CD4-positive, alpha-beta T cell treated with Interleukin-21 for 1 hour (primary cell): Measurements from ENCODE around the gene KRT40.

Source experiments
- DNase-seq: peaks from one replicate; pipeline ENCODE4 v3.0.0-alpha.2; 2020

KRT40 gene

GRCh38 chr17:40995116-40995515 is 11.0 kb upstream of the KRT40 start:
- no peak for DNase-seq

GRCh38 chr17:40993839-40994238 is 9.7 kb upstream of the KRT40 start, which contains the start of gene KRTAP3-3:
TSS of gene KRTAP3-3 (minus strand) at chr17:40994164. CDS start at chr17:40994097, 67 bp downstream.
- DNase-seq, result no peak

DNA sequence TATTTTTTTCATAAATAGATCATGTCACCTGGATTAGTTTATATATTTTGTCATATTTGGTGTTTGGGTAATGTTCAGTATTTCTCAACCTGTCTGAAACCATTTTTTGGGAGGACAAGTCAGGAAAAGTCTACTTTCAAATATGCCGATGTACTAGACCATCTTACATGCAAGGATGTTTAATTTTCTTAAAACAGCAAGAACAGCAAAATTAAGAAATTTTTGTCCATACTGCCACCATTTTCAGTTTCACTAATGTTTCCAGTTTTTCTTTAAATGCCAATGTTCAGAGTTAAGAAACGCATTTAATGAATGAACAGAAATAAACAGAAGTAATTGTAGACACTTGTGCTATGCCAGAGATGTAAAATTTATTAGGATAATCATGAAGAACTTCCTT is 9.0 kb upstream of the KRT40 start:
- DNase-seq, result no peak

DNA sequence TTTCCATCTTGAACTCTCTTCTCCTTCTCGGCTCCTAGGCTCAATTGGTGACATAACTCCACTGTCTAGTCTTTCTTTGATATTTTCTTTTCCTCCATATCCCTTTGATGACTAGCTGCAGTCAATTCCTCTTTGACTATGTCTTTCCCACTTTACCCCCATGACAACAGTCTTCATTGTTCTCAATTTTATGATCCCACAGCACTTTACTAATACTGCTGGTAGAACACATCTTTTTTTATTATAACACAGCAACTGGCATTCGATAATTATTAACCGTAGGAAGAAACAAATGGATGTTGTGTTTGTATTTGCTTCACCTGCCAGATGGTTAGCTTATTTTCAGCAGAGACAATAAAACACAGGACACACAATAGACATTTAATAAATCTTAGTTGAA is 8.5 kb upstream of the KRT40 start:
- no peak for DNase-seq

DNA sequence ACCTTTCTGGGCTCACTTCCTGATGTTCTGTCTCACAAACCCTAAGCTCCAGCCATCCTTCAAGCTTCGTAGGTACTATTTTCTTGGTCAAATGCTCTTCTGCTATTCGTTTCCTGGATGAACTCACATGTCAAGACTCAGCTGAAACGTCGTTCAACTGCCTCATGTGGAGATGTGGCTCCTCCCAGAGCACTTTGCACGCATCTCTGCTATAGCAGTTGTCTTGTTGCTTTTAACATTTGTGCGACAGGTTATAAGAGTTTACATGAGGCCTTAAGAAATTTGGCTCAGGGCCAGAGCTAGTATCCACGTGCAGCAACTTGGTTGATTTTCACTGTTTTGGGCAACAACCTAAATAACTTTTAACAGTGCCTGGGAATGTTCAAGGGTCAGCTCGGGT is 2.8 kb upstream of the KRT40 start:
- DNase-seq, result no peak

GRCh38 chr17:40981115-40981514 is 3.0 kb downstream of the KRT40 start:
- DNase-seq, result no peak

DNA sequence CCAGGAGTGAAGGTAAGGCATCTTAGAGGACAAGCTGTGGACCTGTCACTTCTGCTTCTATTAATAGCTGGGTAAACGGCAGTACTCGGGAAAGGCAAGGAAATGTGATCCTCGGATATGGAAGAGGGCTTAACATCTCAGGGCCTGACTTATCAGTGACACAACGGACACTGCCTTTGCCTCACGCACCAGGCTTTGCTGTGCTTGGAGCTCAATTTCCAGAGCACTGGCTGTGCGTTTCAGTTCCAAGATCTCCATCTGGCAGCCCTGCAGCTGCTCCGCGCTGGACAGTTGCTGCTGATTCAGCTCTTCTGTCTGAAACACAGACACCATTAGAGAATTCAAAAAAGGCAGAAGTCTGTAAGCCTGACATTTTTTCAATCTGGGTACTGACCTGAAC is 3.5 kb downstream of the KRT40 start:
- DNase-seq, result no peak

DNA sequence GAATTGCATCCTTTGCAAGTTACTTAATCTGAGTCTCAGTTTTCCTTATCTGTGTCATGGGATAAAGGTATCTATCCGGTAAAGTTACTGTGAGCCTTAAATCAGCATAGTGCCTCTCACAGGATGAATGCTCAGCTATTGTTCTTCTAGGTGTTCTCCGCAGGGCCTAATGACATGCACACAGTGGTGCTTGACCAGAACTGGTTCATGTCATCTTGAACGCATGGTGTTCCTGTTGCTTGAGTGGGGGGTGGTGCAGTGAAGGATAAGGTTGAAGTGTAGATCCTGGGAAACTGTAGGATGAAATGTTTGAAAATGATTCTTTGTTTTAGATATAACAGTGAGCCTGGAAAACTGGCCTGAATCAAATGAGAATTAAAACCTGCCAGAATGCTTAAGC is 4.0 kb downstream of the KRT40 start:
- no peak for DNase-seq

DNA sequence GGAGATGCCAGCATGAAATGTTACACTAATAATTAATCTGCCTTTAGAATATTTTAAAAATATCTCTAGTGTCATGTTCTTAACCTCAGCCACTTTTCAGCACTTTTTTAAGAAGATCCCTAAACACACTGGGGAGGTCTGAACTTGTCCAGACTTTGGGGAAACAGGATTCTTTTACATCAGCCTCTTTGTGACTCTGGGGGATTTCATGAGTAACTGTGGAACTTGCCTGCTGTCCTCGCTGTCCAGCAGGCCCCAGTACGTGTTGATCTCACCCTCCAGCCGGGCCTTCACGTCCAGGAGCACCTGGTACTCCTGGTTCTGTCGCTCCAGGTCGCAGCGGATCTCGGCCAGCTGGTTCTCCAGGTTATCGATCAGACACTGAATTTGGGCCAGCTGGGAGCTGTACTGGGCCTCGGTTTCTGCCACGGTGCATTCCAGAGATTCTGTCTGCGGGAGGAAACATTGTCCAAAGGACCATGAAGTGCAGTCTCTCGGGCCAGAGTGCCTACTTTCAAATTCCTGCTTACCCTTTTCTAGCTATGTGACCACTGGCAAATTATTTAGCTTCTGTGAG is 5.5 kb downstream of the KRT40 start:
- DNase-seq, result no peak

DNA sequence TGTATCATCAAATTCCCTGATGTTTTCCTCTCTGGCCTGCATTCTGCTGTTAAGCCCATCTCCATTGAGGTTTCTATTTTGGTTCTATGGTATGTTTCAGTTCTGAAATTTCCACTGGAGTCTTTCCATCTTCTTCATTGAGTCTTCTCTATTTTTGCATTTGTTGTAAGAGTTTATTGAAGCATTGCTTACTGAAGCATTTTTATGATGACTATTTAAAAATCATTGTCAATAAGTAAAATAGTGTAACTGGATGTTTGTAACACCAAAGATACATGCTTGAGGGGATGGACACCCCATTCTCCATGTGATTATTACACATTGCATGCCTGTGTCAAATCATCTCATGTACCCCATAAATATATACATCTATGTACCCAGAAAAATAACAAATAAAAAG is 8.6 kb downstream of the KRT40 start:
- no peak for DNase-seq

- no peak for DNase-seq
These were observed 9.8 kb downstream of the KRT40 start for GRCh38 chr17:40974366-40974765.

DNA sequence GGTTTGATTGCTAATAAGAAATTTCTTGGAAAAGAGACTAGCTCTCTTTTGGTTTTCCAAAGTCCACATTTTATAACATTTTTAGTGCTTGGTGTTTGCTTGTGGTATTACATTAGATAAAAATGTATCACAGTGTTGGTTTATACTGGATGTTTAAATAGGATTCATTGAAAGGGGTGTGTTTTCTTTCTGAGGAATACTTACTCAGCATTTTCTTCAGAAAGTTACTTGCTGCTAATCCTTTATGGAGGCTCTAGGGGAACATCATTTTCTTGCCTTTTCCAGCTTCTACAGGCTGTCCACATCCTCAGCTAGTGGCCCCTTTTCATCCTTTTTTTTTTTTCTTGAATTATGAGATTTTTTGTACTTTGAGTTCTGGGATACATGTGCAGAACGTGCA is 16.5 kb downstream of the KRT40 start:
- DNase-seq, result no peak

DNA sequence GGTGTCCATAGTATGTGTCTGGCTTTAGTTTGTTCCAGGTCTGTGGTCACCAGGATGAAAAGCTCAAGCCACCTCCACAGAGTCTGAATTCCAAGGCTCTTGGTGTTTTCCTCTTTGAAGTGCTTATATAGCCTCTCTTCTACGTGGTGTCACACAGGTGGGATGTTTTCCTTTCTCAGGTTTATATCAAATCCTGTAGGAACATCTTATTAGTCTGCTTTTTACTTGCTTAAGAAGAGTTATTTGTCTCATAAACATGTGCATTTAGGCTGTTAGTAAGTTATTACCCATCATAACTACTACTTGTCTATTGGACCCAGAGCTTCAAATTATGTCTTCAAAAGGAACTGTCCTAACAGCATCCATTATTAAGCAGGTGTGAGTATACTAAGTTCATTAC is 17.3 kb downstream of the KRT40 start, which contains the start of gene KRT39:
TSS of gene KRT39 (minus strand) at position 101 of the 400 bp plus-strand sequence. CDS start at position 9, 92 bp downstream.
- DNase-seq, result no peak

DNA sequence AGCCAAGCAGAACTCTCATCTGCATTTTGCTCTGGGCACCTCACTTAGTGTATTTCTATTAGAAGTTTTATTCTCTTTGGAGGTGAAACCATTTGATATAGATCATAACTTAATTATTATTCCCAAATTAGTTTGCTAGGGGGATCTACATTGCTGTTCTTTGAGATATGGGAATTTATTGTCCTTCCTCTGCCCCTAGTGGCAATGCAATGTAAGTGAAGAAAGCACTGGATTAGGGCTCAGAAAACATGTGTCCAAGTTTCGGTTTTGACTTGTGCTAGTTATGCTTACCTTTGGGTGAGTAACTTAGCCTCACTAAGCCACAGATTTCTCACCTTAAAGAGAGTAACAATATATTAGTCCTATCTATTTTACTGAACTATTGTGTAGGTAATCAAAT is 20.3 kb downstream of the KRT40 start:
- peak; percentile 23 for DNase-seq

DNA sequence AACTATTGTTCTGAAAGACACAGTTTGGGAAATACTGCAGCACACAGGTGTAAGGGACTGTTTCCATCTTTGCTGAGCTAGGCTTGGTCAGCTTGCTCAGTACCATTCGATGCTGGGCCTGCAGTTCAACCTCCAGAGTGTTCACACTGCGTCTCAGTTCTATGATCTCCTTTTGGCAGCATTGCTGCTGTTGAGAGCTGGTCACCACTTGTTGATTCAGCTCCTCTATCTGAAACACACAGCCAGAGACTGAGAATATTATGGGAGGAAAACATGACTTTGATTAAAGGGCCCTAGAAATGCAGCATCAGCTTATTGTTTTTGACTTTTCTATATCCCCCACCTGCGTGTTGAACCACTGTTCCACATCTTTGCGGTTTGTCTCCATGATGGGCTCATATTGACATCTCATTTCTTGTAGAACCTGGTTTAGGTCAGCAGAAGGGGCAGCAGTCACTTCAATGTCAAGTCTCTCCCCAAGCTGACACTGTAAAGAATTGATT is 22.0 kb downstream of the KRT40 start:
- no peak for DNase-seq

DNA sequence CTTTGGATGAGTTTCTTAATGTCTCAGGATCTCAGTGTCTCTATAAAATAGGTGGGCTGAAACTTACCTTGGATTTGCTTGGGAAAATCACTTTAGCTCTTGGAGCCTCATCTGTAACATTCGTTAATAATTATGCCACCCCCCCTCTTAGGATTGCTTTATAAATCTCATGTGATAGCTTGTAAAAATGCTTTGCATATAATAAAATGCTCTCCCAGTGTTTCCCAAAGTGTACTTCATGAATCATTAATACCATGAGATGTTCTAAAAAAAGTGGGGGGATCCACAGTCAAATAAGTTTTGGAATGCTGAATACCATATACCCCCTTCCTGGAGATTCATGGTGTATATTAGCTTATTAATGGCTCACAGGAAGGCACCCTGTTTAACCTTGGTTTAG is 22.5 kb downstream of the KRT40 start:
- DNase-seq, result no peak

DNA sequence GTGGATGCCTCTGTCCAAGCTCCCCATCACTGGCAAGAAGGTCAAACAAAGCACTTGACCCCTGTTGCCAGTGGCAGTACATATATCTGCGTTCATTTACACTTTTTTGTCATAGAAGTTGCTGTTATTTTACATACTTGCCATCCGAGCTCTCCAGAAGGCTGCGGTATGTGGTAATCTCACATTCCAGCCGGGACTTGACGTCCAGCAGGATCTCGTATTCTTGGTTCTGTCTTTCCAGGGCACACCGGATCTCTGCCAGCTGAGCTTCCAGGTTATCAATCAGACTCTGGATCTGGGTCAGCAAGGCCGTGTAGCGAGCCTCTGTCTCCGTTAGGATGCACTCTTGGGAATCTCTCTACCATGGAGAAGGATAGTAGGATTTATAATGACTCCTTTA is 24.0 kb downstream of the KRT40 start:
- DNase-seq, result no peak

DNA sequence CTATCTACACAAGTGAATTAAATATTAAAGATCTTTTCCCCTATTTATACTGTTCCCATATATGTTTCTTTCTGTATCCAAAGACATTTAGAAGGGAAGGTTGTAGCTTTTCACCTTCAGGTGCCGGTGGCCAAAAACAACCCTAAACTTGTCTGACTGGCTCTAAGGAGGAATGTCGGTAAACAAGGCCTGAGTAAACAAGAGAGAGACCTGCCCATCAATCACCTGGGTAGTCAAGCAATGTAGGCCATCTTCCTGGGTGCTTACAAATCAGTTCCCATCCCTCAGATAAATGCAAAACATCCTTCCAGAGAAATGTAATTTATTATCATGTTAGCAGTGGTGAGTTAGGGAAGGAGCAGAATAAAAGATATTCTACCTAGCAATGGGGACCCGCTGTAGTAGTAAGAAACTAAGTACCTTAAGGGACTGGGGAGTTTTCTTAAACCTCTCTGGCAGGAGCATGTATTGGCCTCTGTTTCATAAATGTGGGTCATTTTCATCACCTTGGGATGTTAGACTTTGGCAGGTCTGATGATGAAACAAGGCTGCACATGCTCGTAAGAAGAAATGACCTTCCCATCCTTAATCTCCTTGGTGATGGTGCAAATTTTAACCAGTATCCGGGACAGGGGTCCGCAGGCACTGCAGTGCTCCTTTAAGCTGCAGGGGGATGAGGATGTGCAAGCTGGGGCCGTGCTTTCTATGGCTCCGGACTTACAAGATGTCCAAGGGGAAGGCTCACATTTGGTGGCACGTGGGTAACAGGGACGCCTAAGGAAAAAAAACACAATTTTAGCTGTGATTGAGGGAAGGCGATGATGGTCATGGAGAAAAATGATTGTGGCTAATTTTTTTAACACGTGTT is 25.8 kb downstream of the KRT40 start:
- no peak for DNase-seq

DNA sequence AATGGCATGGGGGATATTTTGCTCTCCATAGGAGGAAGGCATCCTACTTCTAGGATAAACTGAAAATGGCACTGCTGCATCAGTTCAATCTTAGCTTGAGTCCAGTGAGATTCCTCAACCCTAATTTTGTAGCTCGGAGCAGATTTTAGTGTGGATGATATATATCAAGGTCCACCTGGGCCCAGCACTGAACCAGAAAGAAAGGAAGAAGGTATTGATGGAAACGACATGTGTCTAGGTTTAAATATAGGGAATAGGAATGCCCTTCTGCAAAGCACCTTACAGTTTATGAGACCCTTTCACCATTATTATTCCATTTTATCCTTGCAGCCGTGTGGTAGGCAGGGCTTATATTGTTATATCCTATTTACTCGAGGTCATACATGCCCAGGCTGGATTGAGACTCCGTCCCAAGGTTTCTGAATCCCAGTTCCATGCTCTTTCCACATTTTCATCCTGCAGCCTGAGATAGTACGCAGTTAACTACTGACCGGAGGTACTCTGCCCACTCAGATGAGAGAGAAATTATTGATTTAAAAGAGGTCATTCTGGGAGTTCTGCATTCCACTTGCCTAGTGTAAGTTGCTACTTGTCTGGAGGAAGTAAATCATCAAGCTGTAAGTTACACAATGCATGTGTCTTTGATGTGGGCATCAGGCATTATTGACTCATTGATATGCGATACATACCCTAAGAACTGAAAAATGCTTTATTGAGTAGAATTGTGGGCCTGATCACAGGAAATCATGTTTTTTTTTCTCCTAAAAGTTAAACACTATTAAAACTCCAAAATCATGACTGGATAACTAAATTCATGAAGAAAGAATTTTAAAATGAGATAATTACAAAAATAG is 27.5 kb downstream of the KRT40 start:
- no peak for DNase-seq

DNA sequence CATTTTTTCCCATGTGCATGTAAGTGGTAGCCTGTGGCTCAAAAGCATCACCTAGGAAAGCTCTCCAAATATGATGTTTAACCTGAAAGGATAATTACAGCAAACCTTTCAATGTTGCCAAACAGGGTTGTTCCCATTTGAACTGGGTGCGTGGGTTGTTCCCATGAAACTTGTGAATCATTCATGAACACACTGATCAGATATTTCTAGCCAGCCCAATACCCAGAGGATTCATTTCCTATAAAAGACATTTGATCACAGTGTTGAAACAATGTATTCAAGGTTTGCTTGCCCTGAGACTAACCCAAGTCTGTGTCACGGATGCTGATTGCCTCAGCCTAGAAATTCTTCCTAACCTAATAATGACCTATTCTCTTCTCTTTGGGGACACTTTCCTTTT is 30.2 kb downstream of the KRT40 start:
- DNase-seq, result no peak

DNA sequence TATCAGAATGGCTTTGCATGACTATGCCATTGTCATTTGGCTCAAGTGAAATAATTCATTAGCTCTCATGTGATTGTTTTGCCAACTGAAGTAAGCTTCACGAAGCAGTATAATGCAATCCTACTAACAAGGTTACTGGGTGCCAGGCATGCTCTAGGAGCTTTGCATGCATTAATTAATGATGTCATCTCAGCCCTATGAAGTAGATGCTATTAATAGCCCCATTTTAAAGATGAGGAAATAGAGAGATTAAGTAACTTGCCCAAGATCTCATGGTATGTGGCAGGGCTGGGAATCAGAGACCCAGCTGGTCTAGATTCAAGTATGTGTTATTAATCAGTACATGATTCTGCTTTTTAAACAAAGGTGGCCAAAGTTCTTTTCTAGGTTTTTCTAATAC is 31.5 kb downstream of the KRT40 start:
- DNase-seq, result no peak

- DNase-seq, result no peak
These were observed 32.0 kb downstream of the KRT40 start for GRCh38 chr17:40952154-40952553.

- no peak for DNase-seq
These were observed 33.0 kb downstream of the KRT40 start for GRCh38 chr17:40951011-40951622.
